ENCODE measurements around the gene KRTAP10-2.

KRTAP10-2 gene

GRCh38 chr21:44525391-44526095 is 25.8 kb downstream of the KRTAP10-2 start:
- no peak for DNase-seq

- no peak for DNase-seq
Measured at GRCh38 chr21:44524414-44525371, 26.6 kb downstream of the KRTAP10-2 start.

- no peak for DNase-seq
Measured at GRCh38 chr21:44523567-44524413, 27.5 kb downstream of the KRTAP10-2 start.

GRCh38 chr21:44522753-44523204 is 28.5 kb downstream of the KRTAP10-2 start:
- DNase-seq: no peak

- DNase-seq: peak in 1 of 5 donors; percentile 7
Measured at GRCh38 chr21:44521928-44522752, 29.2 kb downstream of the KRTAP10-2 start.

- peak in 1 of 5 donors; percentile 8 for DNase-seq
Measured at GRCh38 chr21:44521301-44521927, 29.9 kb downstream of the KRTAP10-2 start.

- no peak for DNase-seq
Measured at GRCh38 chr21:44520326-44521300, 30.7 kb downstream of the KRTAP10-2 start.

- no peak for DNase-seq
Measured at GRCh38 chr21:44519346-44520325, 31.7 kb downstream of the KRTAP10-2 start.

GRCh38 chr21:44518686-44519085 is 32.6 kb downstream of the KRTAP10-2 start:
- DNase-seq: no peak

- no peak for DNase-seq
Measured at GRCh38 chr21:44517175-44517899, 34.0 kb downstream of the KRTAP10-2 start.

GRCh38 chr21:44516828-44517174 is 34.5 kb downstream of the KRTAP10-2 start:
- no peak for DNase-seq

GRCh38 chr21:44516342-44516741 is 35.0 kb downstream of the KRTAP10-2 start:
- no peak for DNase-seq

GRCh38 chr21:44515359-44516165 is 35.7 kb downstream of the KRTAP10-2 start:
- DNase-seq: no peak

GRCh38 chr21:44514746-44515358 is 36.5 kb downstream of the KRTAP10-2 start:
- no peak for DNase-seq

- DNase-seq: no peak
Measured at GRCh38 chr21:44514218-44514520, 37.1 kb downstream of the KRTAP10-2 start.

- no peak for DNase-seq
Measured at GRCh38 chr21:44513389-44514217, 37.7 kb downstream of the KRTAP10-2 start.
